ENCODE measurements around the gene GGA3.

Gene GGA3

GRCh38 chr17:75265614-75266315, 4.4 kb upstream of the GGA3 start:
- H3K4me2 ChIP-seq (ENCODE audit: low read length), result no peak overlapping the region
- H3K36me3 ChIP-seq (ENCODE audit: control insufficient read depth, low read length), result peaks cover 65% of the 10 kb centered on the region
- no peak overlapping the region for H3K27ac ChIP-seq (ENCODE audit: low read depth, low read length)

DNA sequence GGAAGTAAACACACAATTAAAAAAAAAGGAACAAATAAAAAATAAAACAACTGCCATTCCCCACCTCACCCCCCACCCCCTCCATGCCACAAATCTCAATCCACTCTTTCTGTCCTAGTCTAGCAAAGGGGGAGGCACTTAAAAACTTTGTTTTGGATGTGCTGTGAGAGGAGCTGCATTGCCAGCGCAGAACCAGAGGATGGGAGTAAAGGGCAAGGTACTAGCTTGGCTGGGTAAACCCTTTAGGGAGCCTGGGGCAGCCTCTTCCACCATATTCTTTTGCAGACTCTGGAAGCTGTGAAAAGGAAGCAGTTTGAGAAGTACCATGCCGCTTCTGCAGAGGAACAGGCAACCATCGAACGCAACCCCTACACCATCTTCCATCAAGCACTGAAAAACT, 1.6 kb upstream of the GGA3 start:
- no peaks in the 10 kb centered on the region for H3K9me3 ChIP-seq (ENCODE audit: control insufficient read depth, insufficient read depth, low read length)
- peaks cover 30% of the 10 kb centered on the region for H3K4me1 ChIP-seq (ENCODE audit: control insufficient read depth, low read length)
- H3K79me2 ChIP-seq (ENCODE audit: control insufficient read depth, low read length), result peaks cover 58% of the 10 kb centered on the region
- peak overlapping the region; percentile 88 for H3K4me2 ChIP-seq (ENCODE audit: low read length)
- TF ChIP-seq CTCF (IDR thresholded peaks at IDR 0.05; ENCODE audit: low read depth, low read length, poor library complexity, severe bottlenecking), result no peak
- no peak for TF ChIP-seq EZH2phosphoT487 (IDR thresholded peaks at IDR 0.05; ENCODE audit: borderline replicate concordance, low read length)
- H3K27ac ChIP-seq (ENCODE audit: low read depth, low read length), result no peak overlapping the region
- H4K20me1 ChIP-seq (ENCODE audit: control insufficient read depth, insufficient read depth, low read depth, low read length), result peaks cover 14% of the 10 kb centered on the region; the same call in 1 of the 2 replicates
- peak overlapping the region; percentile 91 for H3K4me3 ChIP-seq (ENCODE audit: low read length)
- no peaks in the 10 kb centered on the region for H3K9me2 ChIP-seq (replicated peaks; ENCODE audit: control insufficient read depth, low read length)
- peaks cover 3% of the 10 kb centered on the region for H3F3A ChIP-seq (ENCODE audit: control insufficient read depth, insufficient read depth)
- H3K36me3 ChIP-seq (ENCODE audit: control insufficient read depth, low read length), result peaks cover 75% of the 10 kb centered on the region
- no peaks in the 10 kb centered on the region for H3K27me3 ChIP-seq (ENCODE audit: control insufficient read depth, low read length)

More at GRCh38 chr17:75265614-75266315, 4.4 kb upstream of the GGA3 start:
- peaks cover under 1% of the 10 kb centered on the region; the same call in 1 of the 2 replicates for H4K20me1 ChIP-seq (ENCODE audit: control insufficient read depth, insufficient read depth, low read depth, low read length)
- H3K4me1 ChIP-seq (ENCODE audit: control insufficient read depth, low read length), result peaks cover 28% of the 10 kb centered on the region
- TF ChIP-seq EZH2phosphoT487 (IDR thresholded peaks at IDR 0.05; ENCODE audit: borderline replicate concordance, low read length) (no peak), CTCF (IDR thresholded peaks at IDR 0.05; ENCODE audit: low read depth, low read length, poor library complexity, severe bottlenecking) (no peak)
- no peaks in the 10 kb centered on the region for H3K9me2 ChIP-seq (replicated peaks; ENCODE audit: control insufficient read depth, low read length)
- H3K79me2 ChIP-seq (ENCODE audit: control insufficient read depth, low read length), result peaks cover 42% of the 10 kb centered on the region
- no peak overlapping the region for H3K4me3 ChIP-seq (ENCODE audit: low read length)
- peaks cover 3% of the 10 kb centered on the region for H3F3A ChIP-seq (ENCODE audit: control insufficient read depth, insufficient read depth)
- no peaks in the 10 kb centered on the region for H3K27me3 ChIP-seq (ENCODE audit: control insufficient read depth, low read length)
- H3K9me3 ChIP-seq (ENCODE audit: control insufficient read depth, insufficient read depth, low read length), result no peaks in the 10 kb centered on the region

DNA sequence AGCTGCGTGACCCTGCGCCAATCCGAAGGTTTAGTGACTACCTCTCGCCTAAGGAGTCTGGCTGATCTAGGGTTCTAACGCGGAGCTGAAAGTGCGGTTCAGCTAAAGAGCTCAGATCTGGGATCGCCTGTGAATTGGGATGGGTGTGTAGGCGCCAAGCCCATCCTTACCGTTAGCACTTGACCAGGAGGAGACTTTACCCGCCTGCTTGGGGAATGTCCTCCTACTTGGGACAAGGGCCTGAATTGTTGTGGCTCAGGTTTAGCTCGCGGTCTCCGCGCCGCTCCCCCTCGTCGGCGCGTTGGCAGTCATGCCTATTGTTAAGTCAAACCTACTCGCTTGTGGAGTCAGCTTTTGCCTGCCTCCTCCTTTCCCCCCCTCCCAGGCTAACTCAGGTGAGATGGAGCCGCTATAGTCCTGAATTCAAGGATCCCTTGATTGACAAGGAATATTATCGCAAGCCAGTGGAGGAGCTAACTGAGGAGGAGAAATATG, 753 bp upstream of the GGA3 start:
- Histone ChIP-seq H4K20me1 (ENCODE audit: control insufficient read depth, insufficient read depth, low read depth, low read length) (peaks cover 14% of the 10 kb centered on the region; the same call in 1 of the 2 replicates), H3K4me2 (ENCODE audit: low read length) (peak overlapping the region; percentile 88), H3F3A (ENCODE audit: control insufficient read depth, insufficient read depth) (peaks cover 3% of the 10 kb centered on the region; the same call in 1 of the 2 replicates), H3K9me3 (ENCODE audit: control insufficient read depth, insufficient read depth, low read length) (no peaks in the 10 kb centered on the region), H3K4me3 (ENCODE audit: low read length) (peak overlapping the region; percentile 91), H3K36me3 (ENCODE audit: control insufficient read depth, low read length) (peaks cover 66% of the 10 kb centered on the region), H3K27ac (ENCODE audit: low read depth, low read length) (peak overlapping the region; percentile 70), H3K79me2 (ENCODE audit: control insufficient read depth, low read length) (peaks cover 64% of the 10 kb centered on the region), H3K4me1 (ENCODE audit: control insufficient read depth, low read length) (peaks cover 28% of the 10 kb centered on the region), H3K27me3 (ENCODE audit: control insufficient read depth, low read length) (no peaks in the 10 kb centered on the region), H3K9me2 (replicated peaks; ENCODE audit: control insufficient read depth, low read length) (no peaks in the 10 kb centered on the region)
- no peak for TF ChIP-seq EZH2phosphoT487 (IDR thresholded peaks at IDR 0.05; ENCODE audit: borderline replicate concordance, low read length)
- no peak for TF ChIP-seq CTCF (IDR thresholded peaks at IDR 0.05; ENCODE audit: low read depth, low read length, poor library complexity, severe bottlenecking)
